ENCODE measurements around the gene BEGAIN. TPM values are rescaled to one million over a fixed set of nuclear protein-coding genes. Genes with fewer than 3 reads are reported as not detected.

Gene BEGAIN
- total and polyA plus RNA-seq, 2 of the 8 experiments (the other 6 are each of a cell fraction or from before 2014, with no cell fraction given) = 2.9 to 3.0 TPM

GRCh38 chr14:100592972-100593371 is 5.8 kb upstream of the BEGAIN start:
- POLR2A ChIA-PET (ENCODE audit: partially characterized antibody) = interaction anchor here (0.7 kb wide), 1 partner anchor 34 kb away, joined by 3 read pairs; no protein-coding TSS in a partner anchor
- WGBS, 2 experiments (ENCODE audit: extremely low coverage in 1 of 2, insufficient coverage in 1 of 2, insufficient read length in 1 of 2, insufficient replicate concordance in 2 of 2, low coverage in 1 of 2, low lambda C conversion rate in 2 of 2, missing lambda C conversion rate in 1 of 2) = 90% methylated on average over 4 of the region's 4 CpGs; no CpG with 5 or more reads in 1 of the 2 experiments
- no peak for TF ChIP-seq EGR1 (IDR thresholded peaks at IDR 0.05; ENCODE audit: borderline replicate concordance, low read depth, low read length)
- no peak for TF ChIP-seq E2F6 (IDR thresholded peaks at IDR 0.05)
- no peak for TF ChIP-seq KDM5A (IDR thresholded peaks at IDR 0.05; ENCODE audit: low read length)
- no peak for TF ChIP-seq KDM1A (IDR thresholded peaks at IDR 0.05; ENCODE audit: borderline replicate concordance, low read length)
- TF ChIP-seq TCF12 (IDR thresholded peaks at IDR 0.05; ENCODE audit: low read depth, low read length) = no peak
- TF ChIP-seq BRCA1 (IDR thresholded peaks at IDR 0.05; ENCODE audit: low read depth, low read length) = no peak
- no peak for TF ChIP-seq RFX5 (IDR thresholded peaks at IDR 0.05; ENCODE audit: borderline replicate concordance, low read depth, low read length)
- TF ChIP-seq ZNF274 (IDR thresholded peaks at IDR 0.05; ENCODE audit: borderline replicate concordance, extremely low read depth, low read length) = no peak
- TF ChIP-seq NRF1 (IDR thresholded peaks at IDR 0.05; ENCODE audit: low read depth, low read length) = no peak

More at GRCh38 chr14:100592972-100593371, 5.8 kb upstream of the BEGAIN start:
- peaks cover 0 to 7% (median 2%) of the 10 kb centered on the region in 4 experiments; a peak in 3 of 7 replicates for H3K4me1 ChIP-seq (replicated peaks in 1 of 4; ENCODE audit: control insufficient read depth in 3 of 4, insufficient read depth in 4 of 4, low read length in 3 of 4)
- H3K4ac ChIP-seq (replicated peaks; ENCODE audit: insufficient read length, low read depth, low read length) = no peak overlapping the region
- no peak overlapping the region for H4K91ac ChIP-seq (replicated peaks; ENCODE audit: insufficient read length, low read length)
- H3K56ac ChIP-seq (replicated peaks; ENCODE audit: insufficient read length, low read depth, low read length) = no peak overlapping the region
- no peaks in the 10 kb centered on the region for H3K36me3 ChIP-seq (ENCODE audit: control insufficient read depth in 2 of 4, insufficient read depth in 4 of 4, low read length in 3 of 4)
- no peak overlapping the region for H2BK20ac ChIP-seq (ENCODE audit: low read length)
- no peak overlapping the region for H2AK5ac ChIP-seq (ENCODE audit: low read depth, low read length)
- peaks cover 2 to 12% (median 9%) of the 10 kb centered on the region in 4 experiments for H3K27me3 ChIP-seq (replicated peaks in 1 of 4; ENCODE audit: control insufficient read depth in 3 of 4, extremely low read depth in 1 of 4, insufficient read depth in 3 of 4, low read length in 3 of 4)
- no peak overlapping the region for H4K5ac ChIP-seq (ENCODE audit: insufficient read length, low read depth, low read length)
- H3K23ac ChIP-seq (ENCODE audit: insufficient read length) = no peak overlapping the region
- no peak overlapping the region for H3K14ac ChIP-seq (ENCODE audit: insufficient read length)
- H3K9ac ChIP-seq (replicated peaks in 1 of 4; ENCODE audit: extremely low read depth in 1 of 4, low read depth in 3 of 4, low read length in 3 of 4) = no peak overlapping the region
- no peak for DNase-seq (ENCODE audit: low read depth in 1 of 2, low spot score in 2 of 2)
- H3K18ac ChIP-seq (ENCODE audit: extremely low read depth, low read length) = no peak overlapping the region
- FAIRE-seq = no peak
- no peaks in the 10 kb centered on the region for H3K9me3 ChIP-seq (ENCODE audit: insufficient read depth in 2 of 2, low read depth in 1 of 2, low read length in 1 of 2)
- H3K79me2 ChIP-seq (ENCODE audit: control insufficient read depth in 1 of 2, insufficient read depth in 2 of 2, low read length in 2 of 2) = no peaks in the 10 kb centered on the region
- no peak overlapping the region for H2BK12ac ChIP-seq (ENCODE audit: low read depth, low read length)
- CTCF ChIA-PET (ENCODE audit: partially characterized antibody) = interaction anchor here (1.0 to 2.1 kb wide), 4 partner anchors 13 to 173 kb away, joined by 3 to 7 read pairs (median 4); no protein-coding TSS in a partner anchor
- H3K27ac ChIP-seq (ENCODE audit: low read depth, low read length) = no peak overlapping the region
- H2BK15ac ChIP-seq (ENCODE audit: low read length) = no peak overlapping the region
- H3K23me2 ChIP-seq (ENCODE audit: low read depth, low read length) = peaks cover 5% of the 10 kb centered on the region; the same call in 1 of the 2 replicates
- H2BK120ac ChIP-seq (replicated peaks; ENCODE audit: low read depth, low read length) = no peak overlapping the region
- H4K20me1 ChIP-seq (replicated peaks in 1 of 2; ENCODE audit: control insufficient read depth in 1 of 2, insufficient read depth in 2 of 2, low read length in 2 of 2) = peaks cover 0 to 1% of the 10 kb centered on the region in 2 experiments
- no peak overlapping the region for H2BK5ac ChIP-seq (ENCODE audit: low read depth, low read length)
- no peak overlapping the region for H2AFZ ChIP-seq (ENCODE audit: low read length)
- H3K4me3 ChIP-seq (ENCODE audit: extremely low read depth in 1 of 4, insufficient read depth in 2 of 4, low read depth in 3 of 4, low read length in 4 of 4) = no peak overlapping the region
- no peaks in the 10 kb centered on the region for H3K79me1 ChIP-seq (ENCODE audit: low read depth, low read length)
- no peak overlapping the region for H4K8ac ChIP-seq (ENCODE audit: extremely low read depth, insufficient read depth, low read length)
- H3K4me2 ChIP-seq (ENCODE audit: insufficient read depth in 1 of 2, low read depth in 2 of 2, low read length in 2 of 2) = no peak overlapping the region

Measured in H1 (cell line).